Liver (tissue), 9 donors: ENCODE results near the gene SIK2. TPM values are rescaled to one million over a fixed set of nuclear protein-coding genes. Genes with fewer than 3 reads are reported as not detected.

Source experiments
- DNase-seq: peaks from one replicate; pipeline ENCODE4 v3.0.0-alpha.2; 2017; ENCODE audit warnings: low spot score
- H3K27ac ChIP-seq, 2 donors: one replicate each; pipeline ENCODE4 v1.7.0; 2013; ENCODE audit warnings: inconsistent platforms in 2 of 2, low read length in 2 of 2, control low read depth in 1 of 2, low read depth in 1 of 2, mild to moderate bottlenecking in 1 of 2
- H3K27me3 ChIP-seq, 4 donors: one replicate each; pipeline versions ENCODE4 v1.6.1 to v1.7.0; 2013; ENCODE audit warnings: low read length in 3 of 4, inconsistent platforms in 1 of 4, mild to moderate bottlenecking in 1 of 4, moderate library complexity in 1 of 4; ENCODE audit not compliant: control insufficient read depth in 4 of 4, insufficient read depth in 4 of 4
- H3K36me3 ChIP-seq, 4 donors: one replicate each; pipeline versions ENCODE4 v1.6.1 to v1.7.0; 2013; ENCODE audit warnings: low read length in 3 of 4, mild to moderate bottlenecking in 3 of 4, low read depth in 1 of 4, moderate library complexity in 1 of 4; ENCODE audit not compliant: control insufficient read depth in 4 of 4, insufficient read depth in 3 of 4
- H3K4me1 ChIP-seq, 4 donors: one replicate each; pipeline versions ENCODE4 v1.6.1 to v1.7.0; 2013; ENCODE audit warnings: low read length in 3 of 4, mild to moderate bottlenecking in 3 of 4, moderate library complexity in 1 of 4; ENCODE audit not compliant: control insufficient read depth in 4 of 4, insufficient read depth in 4 of 4
- H3K4me3 ChIP-seq, 3 donors: one replicate each; pipeline versions ENCODE4 v1.6.1 to v1.7.0; 2013; ENCODE audit warnings: low read length in 3 of 3, control low read depth in 1 of 3, low read depth in 1 of 3, mild to moderate bottlenecking in 1 of 3
- H3K9ac ChIP-seq, 2 donors: one replicate each; pipeline ENCODE4 v1.7.0; 2013; ENCODE audit warnings: low read length in 2 of 2, mild to moderate bottlenecking in 2 of 2, moderate library complexity in 2 of 2, control low read depth in 1 of 2, low read depth in 1 of 2
- H3K9me3 ChIP-seq, 4 donors: one replicate each; pipeline versions ENCODE4 v1.6.1 to v1.7.0; 2013; ENCODE audit warnings: low read length in 3 of 4; ENCODE audit not compliant: control insufficient read depth in 4 of 4
- ATF3 ChIP-seq: IDR thresholded peaks from 2 replicates; pipeline ENCODE4 v1.6.1; 2016; ENCODE audit warnings: antibody characterized with exemption
- CTCF ChIP-seq: fragments of 150-350 bp; IDR thresholded peaks from 2 replicates; pipeline ENCODE4 v1.5.1; 2017; ENCODE audit warnings: improper control_type of control experiment, low read depth, low read length; ENCODE audit not compliant: missing input control
- EGR1 ChIP-seq, 2 donors: IDR thresholded peaks; 2 replicates each; pipeline ENCODE4 v1.6.1; 2016 to 2018; ENCODE audit warnings: antibody characterized with exemption in 2 of 2, low read depth in 2 of 2
- FOXA1 ChIP-seq: IDR thresholded peaks from 2 replicates; pipeline ENCODE4 v1.6.1; 2016; ENCODE audit warnings: antibody characterized with exemption
- FOXA2 ChIP-seq: IDR thresholded peaks from 2 replicates; pipeline ENCODE4 v1.6.1; 2016; ENCODE audit warnings: antibody characterized with exemption
- GABPA ChIP-seq, 2 donors: IDR thresholded peaks in 1 of 2; conservative IDR thresholded peaks in 1 of 2; 2 replicates each; pipeline ENCODE4 v1.6.1; 2016; ENCODE audit warnings: antibody characterized with exemption in 2 of 2, mild to moderate bottlenecking in 1 of 2, moderate library complexity in 1 of 2
- HNF4A ChIP-seq, 2 donors: conservative IDR thresholded peaks; 2 replicates each; pipeline ENCODE4 v1.6.1; 2016; ENCODE audit warnings: antibody characterized with exemption in 2 of 2, mild to moderate bottlenecking in 2 of 2
- HNF4G ChIP-seq: IDR thresholded peaks from 2 replicates; pipeline ENCODE4 v1.6.1; 2016; ENCODE audit warnings: antibody characterized with exemption
- JUND ChIP-seq, 2 donors: IDR thresholded peaks; 2 replicates each; pipeline ENCODE4 v1.6.1; 2016; ENCODE audit warnings: antibody characterized with exemption in 2 of 2
- NR2F2 ChIP-seq: IDR thresholded peaks from 2 replicates; pipeline ENCODE4 v1.6.1; 2016; ENCODE audit warnings: antibody characterized with exemption
- RAD21 ChIP-seq, 2 donors: IDR thresholded peaks; 2 replicates each; pipeline ENCODE4 v1.6.1; 2016; ENCODE audit warnings: antibody characterized with exemption in 2 of 2, mild to moderate bottlenecking in 2 of 2
- REST ChIP-seq: IDR thresholded peaks from 2 replicates; pipeline ENCODE4 v1.6.1; 2016; ENCODE audit warnings: antibody characterized with exemption, mild to moderate bottlenecking
- RXRA ChIP-seq, 2 donors: IDR thresholded peaks; 2 replicates each; pipeline ENCODE4 v1.6.1; 2017 to 2018; ENCODE audit warnings: antibody characterized with exemption in 2 of 2, mild to moderate bottlenecking in 1 of 2
- SP1 ChIP-seq: IDR thresholded peaks from 2 replicates; pipeline ENCODE4 v1.6.1; 2018; ENCODE audit warnings: antibody characterized with exemption, mild to moderate bottlenecking
- TAF1 ChIP-seq: conservative IDR thresholded peaks from 2 replicates; pipeline ENCODE4 v1.6.1; 2016; ENCODE audit warnings: antibody characterized with exemption, mild to moderate bottlenecking
- YY1 ChIP-seq: IDR thresholded peaks from 2 replicates; pipeline ENCODE4 v1.6.1; 2016; ENCODE audit warnings: antibody characterized with exemption, mild to moderate bottlenecking
- ZBTB33 ChIP-seq: IDR thresholded peaks from 2 replicates; pipeline ENCODE4 v1.6.1; 2016; ENCODE audit warnings: antibody characterized with exemption
- WGBS: extraction: QIAGEN DNeasy Blood & Tissue Kit; methylation state at CpG from one replicate; pipeline ENCODE4 v1.1.7; 2013; 5-methylcytosine and 5-hydroxymethylcytosine counted together
- polyA plus RNA-seq, 2 donors: library from polyadenylated mRNA; stranded (reverse) in 1 of 2; unstranded in 1 of 2; fragments of 200-250 nt in 1 of 2; fragments of >200 nt in 1 of 2; fragmentation: Nextera tagmentation in 1 of 2; extraction: Ambion mirVana in 1 of 2; gene quantifications; one replicate each; pipeline versions ENCODE4 v1.2.1 to v1.2.3, GENCODE V29; 2013 to 2015
- total RNA-seq, 2 donors: library from RNA; depleted of rRNA; stranded (reverse); fragments of >200 nt; gene quantifications; one replicate each; pipeline ENCODE4 v1.2.3, GENCODE V29; 2014
- donor health status: healthy.
- donor health status: healthy.
- donor health status: healthy.
- donor health status: healthy.
- donor health status: healthy.

The SIK2 gene
- total and polyA plus RNA-seq, 4 donors: 6.5 to 15.0 (median 9.3) TPM

GRCh38 chr11:111688013-111688412 is 85.8 kb downstream of the SIK2 start:
- Histone ChIP-seq H3K9me3 (no peaks in the 10 kb centered on the region), H3K9ac (no peak overlapping the region), H3K27ac (no peak overlapping the region), H3K27me3 (no peaks in the 10 kb centered on the region), H3K4me1 (no peaks in the 10 kb centered on the region), H3K4me3 (no peak overlapping the region), H3K36me3 (peaks cover 6 to 35% (median 32%) of the 10 kb centered on the region in 4 donors)
- 87% methylated on average over 7 of the region's 7 CpGs for WGBS
- no peak for DNase-seq
- TF ChIP-seq HNF4G (peak; percentile 11), ZBTB33 (no peak), RAD21 (IDR thresholded peaks at IDR 0.05) (peak in 1 of 2 donors; percentile 17), NR2F2 (no peak), FOXA1 (no peak), JUND (IDR thresholded peaks at IDR 0.05) (peak; percentile 65 to 69), YY1 (no peak), HNF4A (conservative IDR thresholded peaks at IDR 0.05) (peak; percentile 48 to 65)

- H3K4me1 ChIP-seq: no peaks in the 10 kb centered on the region
- H3K36me3 ChIP-seq: peaks cover 5 to 34% (median 25%) of the 10 kb centered on the region in 4 donors
- no peak for TF ChIP-seq JUND (IDR thresholded peaks at IDR 0.05)
- no peak for TF ChIP-seq NR2F2
- TF ChIP-seq ATF3: no peak
- no peak for TF ChIP-seq HNF4G
- no peak for TF ChIP-seq REST
- TF ChIP-seq ZBTB33: no peak
- no peak for TF ChIP-seq RAD21 (IDR thresholded peaks at IDR 0.05)
- TF ChIP-seq YY1: no peak
- no peak for TF ChIP-seq HNF4A (conservative IDR thresholded peaks at IDR 0.05)
- TF ChIP-seq CTCF: no peak
- no peak for TF ChIP-seq FOXA2
- TF ChIP-seq GABPA (IDR thresholded peaks at IDR 0.05 in 1 of 2, conservative IDR thresholded peaks at IDR 0.05 in 1 of 2): no peak
- TF ChIP-seq RXRA (IDR thresholded peaks at IDR 0.05): no peak
- no peak for TF ChIP-seq FOXA1
- no peak for TF ChIP-seq SP1
- TF ChIP-seq EGR1 (IDR thresholded peaks at IDR 0.05; ENCODE audit: low read depth in 2 of 2): no peak
- TF ChIP-seq TAF1: no peak
- no peak for DNase-seq
- no peaks in the 10 kb centered on the region for H3K9me3 ChIP-seq
- no peak overlapping the region for H3K4me3 ChIP-seq
- no peaks in the 10 kb centered on the region for H3K27me3 ChIP-seq
- no peak overlapping the region for H3K9ac ChIP-seq
- 94% methylated on average over 2 of the region's 2 CpGs for WGBS
- no peak overlapping the region for H3K27ac ChIP-seq
Observed at GRCh38 chr11:111691176-111691575, 88.9 kb downstream of the SIK2 start.
